C1 segment of cervical spinal cord (tissue), 14 donors: ENCODE measurements around the gene HAPLN3.

Experiments used
- DNase-seq, 14 donors: peaks; one replicate each; lab custom pipeline; 2025; lab: John Stamatoyannopoulos, UW

Gene HAPLN3

DNA sequence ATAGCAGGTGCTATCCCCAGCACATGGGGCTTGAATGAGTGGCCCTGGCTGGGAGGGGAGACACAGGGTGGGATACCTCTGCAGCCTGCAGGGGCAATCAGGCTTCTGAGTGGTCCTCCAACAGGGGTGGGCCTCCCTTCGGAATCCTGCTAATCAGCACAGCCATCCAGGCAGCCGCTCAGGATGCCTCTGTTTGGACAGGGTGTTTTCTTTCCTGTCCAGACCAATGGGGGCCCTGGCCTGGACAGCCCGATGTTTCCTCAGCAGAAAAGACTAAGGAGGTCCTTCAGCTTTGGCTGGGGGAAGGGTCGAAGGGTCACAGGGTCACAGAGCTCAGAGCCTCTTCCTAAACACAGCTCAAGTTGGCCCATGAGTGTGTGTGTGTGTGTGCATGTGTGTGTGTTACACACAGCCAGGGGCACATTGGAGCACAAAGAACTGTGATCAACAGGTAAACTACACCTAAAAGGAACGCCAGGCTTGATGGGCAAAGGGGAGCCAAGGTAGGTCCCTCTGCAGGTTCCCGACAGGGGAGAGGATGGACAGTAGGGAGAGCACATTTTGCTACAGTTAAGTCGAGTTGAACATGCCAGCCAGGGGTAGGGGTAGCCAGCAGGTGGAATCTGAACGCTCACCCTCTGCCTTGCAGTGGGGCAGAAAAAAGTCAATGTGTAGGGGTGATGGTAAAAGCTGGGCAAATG is 1.1 kb upstream of the HAPLN3 start:
- DNase-seq = no peak

DNA sequence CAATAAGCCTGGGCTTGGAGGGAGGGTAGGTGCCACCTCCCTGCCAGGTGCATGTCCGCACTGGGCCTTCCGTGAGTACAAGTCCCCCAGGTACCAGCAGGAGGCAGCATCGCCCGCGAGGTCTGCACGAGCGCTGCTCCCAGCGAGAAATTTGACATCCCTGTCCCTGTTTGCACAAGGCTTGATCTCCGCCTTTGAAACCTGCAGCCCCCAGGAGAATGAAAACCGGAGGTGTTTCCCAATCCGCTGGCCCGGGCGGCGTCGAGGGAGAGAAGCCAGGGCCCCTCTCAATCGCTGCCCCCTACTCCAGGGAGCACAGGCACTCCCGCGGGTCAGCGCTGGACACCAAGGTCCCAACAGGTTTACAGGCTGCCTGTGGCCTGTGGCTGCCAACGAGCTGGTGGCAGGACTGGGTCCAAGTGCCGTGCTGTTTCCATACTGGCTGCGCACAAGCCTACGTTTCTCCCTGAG is 961 bp downstream of the HAPLN3 start:
- DNase-seq = no peak

DNA sequence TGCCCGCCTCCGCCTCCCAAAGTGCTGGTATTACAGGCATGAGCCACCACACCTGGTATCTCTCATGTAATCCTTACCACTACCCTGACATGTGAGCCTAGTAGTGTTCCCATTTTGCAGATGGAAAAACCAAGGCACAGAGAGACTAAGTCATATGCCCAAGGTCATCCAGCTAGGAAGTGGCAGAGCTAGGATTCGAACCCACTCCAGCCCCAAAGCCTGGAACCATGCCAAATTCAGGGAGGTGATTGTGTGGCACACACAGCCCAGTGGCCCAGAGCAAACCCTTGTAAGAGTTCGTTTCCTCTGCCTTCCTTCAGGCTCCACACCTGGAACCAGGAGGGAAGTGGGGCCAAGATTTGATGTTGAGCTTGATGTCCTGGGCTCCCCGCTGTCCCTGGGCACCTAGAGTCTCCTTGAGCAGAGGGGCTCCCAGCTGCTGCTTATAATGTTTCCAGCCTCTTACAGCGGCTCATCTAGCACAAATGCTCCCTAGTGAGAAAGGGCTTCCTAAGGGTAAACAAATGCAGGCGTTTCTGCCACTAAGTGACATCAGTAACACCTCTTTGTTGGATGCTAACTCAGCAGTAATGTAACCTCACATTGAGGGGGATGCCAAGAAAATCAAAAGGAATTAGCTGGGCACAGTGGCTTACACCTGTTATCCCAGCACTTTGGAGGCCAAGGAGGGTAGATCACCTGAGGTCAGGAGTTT is 3.6 kb downstream of the HAPLN3 start:
- DNase-seq = no peak

DNA sequence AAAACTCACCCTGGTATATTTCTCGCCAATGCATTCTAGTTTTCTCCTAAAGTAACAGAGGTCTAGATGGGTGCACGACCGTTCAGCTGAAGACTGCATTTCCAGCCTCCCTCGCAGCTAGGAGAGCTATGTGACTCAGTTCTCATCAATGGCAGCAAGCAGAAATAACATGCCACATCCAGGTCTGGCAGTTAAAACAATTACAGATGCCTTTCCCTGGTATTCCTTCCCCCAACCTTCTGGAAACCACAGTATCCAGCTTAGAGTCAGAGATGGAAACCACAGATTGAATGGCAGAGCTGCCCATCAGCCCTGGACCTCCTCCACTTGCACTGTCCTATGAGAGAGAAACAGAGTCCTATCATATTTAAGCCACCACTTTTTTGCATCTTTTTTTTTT is 4.8 kb downstream of the HAPLN3 start:
- DNase-seq = no peak

DNA sequence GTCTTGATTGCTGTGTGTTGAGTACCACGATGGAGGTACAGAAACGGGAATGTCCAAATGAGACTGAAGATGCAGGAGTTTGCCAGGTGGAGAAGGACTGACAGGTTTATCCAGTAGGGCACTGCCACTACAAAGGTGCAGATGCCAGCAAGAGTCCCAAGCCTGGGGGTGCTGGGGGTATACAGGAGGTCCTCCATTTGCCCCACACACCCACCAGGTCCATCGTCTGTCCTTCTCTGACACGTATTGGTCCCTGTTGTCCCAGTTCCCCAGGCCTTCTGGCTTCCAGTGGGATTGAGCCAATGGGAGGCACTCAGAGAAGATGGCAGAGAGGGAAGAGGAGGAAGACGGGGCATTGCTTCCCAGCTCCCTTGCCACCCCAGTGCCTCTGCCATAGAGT is 6.6 kb downstream of the HAPLN3 start:
- no peak for DNase-seq

DNA sequence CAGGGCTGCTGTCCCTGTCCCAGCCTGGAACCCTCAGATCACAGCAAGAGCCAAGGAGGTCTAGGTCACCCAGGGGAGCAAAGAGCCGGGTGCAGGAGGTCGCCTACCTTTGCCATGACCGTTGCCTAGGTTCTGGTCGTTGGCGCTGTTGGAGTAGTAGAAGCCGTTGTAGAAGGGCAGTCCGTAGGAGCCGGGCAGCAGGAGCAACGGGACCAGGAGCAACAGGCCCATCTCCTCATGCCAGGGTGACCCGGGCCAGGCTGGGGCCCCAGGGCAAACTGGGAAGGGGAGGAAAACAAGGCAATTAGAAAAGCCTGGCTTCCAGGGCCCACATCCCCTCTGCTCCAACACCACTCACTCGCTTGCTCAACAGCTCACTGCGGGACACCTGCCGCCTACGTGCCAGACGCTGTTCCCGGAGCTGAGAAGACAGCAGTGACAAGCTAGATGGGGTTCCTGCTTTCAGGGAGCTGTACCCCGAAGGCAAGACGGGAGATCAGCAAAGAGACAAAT is 8.2 kb downstream of the HAPLN3 start:
- DNase-seq = no peak

DNA sequence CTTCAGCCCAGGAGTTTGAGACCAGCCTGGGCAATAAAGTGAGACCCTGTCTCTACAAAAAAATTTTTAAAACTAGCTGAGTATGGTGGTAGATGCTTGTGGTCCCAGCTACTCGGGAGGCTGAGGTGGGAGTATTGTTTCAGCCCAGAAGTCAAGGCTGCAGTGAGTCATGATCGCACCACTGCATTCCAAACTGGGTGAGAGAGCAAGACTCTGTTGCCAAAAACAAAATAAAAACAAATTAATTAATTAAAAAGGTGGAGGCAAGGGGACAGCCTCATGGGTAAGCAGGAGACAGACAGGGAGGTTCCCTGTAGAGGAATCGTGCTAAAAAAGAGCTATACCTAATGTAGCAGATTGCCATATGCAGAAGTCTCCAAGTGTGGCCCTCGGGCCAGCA is 12.6 kb downstream of the HAPLN3 start:
- no peak for DNase-seq

DNA sequence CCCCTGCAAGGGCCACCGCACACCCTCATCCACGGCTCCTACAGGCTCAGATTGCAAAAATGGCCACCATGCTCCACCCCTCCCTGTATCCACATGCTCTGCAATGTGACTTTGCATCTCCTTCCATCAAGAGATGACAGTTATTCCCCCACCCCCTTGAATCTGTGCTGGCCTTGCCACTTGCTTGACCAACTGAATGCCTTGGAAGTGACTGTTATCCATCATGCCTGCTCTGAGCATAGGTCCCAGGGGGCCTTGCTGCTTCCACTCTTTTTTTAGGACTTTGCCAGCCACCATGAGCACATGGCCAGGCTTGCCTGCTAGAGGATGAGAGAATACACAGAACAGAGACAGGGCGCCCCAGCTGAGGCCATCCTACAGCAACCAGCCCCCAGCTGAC is 13.6 kb downstream of the HAPLN3 start:
- no peak for DNase-seq

DNA sequence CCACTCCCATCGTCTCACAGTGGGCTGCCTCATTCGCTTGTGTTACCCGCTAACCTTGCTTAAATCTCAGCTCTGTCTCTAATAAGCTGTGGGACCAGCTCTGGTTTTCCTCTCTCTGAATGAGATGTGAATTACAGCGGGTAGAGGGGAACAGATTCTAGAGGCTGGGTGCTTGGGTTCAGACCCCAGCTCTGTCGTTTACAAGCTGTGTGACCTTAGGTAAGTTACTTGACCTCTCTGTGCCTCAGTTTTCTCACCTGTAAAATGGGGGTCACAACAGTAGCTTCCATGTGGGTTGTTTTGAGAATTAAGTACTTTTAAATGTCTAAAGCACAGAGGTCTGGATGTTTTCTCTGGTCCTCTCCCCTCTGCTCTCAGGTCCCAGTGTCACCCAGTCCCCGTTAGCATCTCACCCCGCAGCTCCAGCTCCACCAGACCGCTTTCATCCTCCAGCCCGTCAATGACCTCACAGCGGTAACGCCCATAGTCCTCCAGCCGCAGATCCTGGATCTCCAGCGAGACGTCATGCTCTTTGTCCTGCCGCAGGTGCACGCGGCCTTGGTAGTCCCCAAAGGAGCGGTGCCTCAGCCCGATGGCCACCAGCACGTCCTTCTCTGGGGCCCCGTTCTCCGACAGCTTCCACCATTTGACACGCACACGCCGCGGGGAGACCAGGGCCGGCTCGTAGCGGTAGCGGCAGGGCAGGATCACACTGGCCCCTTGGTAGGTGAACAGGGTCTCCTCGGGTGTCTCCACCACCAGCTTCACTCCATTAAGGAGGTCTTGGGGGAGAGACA is 14.2 kb downstream of the HAPLN3 start:
- DNase-seq = no peak

DNA sequence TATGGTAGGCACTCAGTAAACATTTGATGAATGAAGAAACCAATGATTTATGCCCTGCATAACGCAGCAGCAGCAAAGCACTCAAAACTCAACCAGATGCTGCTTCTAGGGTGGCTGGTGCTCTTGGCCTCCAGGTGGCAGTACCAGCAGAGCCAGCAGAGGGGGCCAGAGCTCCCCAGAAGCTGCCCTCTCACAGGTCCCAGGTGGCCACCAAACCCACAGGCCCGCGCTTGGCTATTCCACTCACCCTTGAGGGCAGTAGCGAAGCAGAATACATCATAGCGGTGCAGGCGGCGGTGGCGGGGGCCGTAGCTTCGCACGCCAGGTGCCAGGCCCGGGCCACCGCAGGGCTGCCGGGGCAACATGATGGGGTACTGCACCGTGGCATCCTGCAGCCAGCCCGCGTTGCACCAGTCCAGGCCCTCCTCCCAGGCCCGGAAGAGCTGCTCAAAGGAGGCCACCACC is 16.6 kb downstream of the HAPLN3 start:
- DNase-seq = no peak

DNA sequence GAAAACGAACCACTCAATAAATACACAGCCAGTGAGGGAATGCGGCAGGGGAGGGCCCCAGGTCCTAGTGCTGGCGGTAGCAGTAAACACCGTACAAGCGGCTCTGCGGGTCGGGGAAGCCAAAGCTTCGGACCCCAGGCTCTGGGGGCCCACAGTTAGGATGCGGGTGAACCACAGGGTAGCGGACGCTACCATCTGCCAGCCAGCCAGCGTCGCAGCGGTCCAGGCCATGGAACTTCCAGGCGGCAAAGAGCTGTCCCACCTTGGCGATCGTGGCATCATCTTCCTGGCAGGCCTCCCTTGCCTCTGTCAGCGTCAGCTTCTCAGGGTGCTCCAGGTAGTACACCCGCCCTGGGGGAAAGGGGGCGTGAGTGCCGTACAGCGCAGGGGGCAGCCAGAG is 17.4 kb downstream of the HAPLN3 start:
- DNase-seq = no peak

DNA sequence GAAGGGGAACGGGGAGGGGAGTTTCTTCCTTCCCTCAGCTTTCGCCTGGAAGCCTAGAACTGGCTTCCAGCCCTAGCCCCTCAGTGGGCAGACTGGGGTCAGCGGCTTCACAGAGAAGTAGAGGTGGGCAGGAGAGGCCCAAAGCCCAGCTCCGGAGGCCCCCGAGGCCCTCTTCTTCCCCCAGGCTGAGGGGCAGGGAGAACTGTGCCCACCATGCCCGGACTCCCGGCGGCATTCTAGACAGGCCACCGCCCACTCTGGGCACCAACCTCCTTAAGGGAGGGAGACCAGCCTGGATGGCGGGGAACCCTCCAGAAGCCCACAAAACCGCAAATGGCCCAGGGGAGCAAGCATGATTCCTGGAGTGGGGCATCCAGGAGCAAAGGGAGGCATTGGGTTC is 17.9 kb downstream of the HAPLN3 start:
- DNase-seq = no peak

DNA sequence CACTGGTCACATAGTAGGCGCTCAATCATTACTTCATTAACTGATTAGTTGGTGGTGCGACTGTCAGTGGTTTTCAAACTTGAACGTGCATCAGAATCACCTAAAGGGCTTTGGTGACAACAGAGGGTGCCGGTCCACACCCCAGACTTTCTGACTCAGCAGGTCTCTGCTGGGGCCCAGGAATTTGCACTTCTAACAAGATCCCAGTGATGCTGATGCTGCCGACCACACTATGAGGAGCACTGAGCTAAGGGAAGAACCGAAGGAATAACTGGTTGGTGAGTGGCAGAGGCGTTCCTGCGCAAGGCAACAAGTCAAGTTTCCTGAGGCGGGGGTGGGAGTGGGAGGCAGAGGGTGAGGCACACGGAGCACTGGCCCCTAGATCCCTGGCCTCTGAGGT is 18.8 kb downstream of the HAPLN3 start:
- DNase-seq = no peak

DNA sequence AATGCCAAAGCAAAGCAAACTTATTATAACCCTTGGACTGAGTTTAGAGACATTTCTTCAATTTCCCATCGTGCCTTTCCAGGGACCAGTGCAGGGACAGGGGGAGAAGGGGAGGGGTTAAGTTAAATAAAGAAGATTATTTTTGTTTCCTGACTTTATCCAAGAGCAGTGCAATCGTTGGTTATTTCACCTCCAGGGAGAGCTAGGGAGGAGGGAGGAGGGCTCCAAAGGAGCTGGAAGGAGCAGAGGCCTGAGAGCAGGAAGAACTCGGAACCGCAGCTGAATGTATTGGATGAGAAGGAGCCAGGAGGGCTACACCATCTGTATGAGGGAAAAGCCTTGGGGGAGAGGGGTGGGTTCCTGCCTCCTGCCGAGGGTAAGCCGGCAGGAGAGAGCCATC is 20.7 kb downstream of the HAPLN3 start:
- DNase-seq = no peak

DNA sequence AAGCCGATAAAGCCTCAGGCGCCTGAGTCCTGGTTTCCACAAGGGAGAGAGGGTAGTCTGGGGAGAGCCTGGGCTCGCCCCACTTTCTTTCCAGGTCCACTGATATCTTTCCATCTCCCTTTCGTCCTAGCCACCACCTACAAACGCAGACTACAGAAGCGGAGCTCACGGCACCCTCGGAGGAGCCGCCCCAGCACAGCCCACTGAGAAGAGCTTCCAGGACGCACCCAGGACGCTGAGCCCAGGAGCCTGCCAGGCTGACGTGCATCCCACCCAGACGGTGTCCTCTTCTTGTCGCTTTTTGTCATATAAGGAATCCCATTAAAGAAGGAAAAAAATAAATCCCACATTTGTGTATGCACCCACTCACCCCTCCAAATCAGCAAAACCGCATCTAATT is 21.1 kb downstream of the HAPLN3 start:
- no peak for DNase-seq

DNA sequence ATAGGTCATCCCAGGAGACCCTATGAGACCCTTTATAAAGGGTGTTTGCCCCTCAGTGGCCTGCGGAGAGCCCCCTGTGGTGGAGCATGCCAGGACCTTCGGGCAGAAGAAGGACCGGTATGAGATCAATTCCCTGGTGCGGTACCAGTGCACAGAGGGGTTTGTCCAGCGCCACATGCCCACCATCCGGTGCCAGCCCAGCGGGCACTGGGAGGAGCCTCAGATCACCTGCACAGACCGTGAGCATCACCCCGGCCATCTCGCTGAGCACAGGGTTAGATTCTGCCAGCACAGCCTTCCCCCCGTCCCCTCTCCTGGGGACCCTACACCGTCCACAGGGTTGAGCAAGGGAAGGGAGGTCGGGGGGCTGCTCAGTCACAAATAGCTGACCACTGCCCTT is 21.6 kb downstream of the HAPLN3 start:
- DNase-seq = no peak

DNA sequence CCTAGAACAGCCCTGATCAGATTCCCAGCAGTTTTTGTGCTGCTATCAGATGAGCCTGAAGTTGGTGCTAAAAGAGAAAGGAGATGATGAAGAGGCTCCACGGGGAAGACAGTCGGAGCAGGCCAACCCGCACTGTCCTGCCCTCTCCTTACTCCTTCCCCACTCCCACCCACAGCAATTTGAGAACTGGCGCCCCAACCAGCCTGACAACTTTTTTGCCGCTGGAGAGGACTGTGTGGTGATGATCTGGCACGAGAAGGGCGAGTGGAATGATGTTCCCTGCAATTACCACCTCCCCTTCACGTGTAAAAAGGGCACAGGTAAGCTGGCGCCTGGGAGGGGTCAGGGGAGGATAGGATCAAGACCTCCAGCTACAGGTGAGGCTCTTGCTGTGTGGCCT is 22.6 kb downstream of the HAPLN3 start:
- DNase-seq = no peak

DNA sequence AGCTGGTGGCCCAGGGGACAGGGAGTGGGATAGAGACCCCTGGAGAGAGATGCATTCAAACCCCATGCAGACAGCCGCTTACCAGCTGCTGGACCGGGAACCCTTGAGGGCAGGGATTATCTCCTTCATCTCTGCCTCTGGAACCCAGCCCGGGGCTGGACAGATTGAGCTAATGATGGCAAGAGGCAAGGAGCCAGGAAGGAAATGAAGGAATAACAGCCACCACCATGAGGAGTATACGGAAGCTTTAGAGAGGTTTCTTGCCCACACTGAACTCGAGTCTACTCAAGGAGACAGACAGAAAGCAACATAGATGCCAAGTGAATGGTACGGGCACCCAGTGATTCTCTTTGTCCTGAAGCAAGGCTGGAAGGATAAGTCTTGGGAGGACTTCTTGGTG is 23.2 kb downstream of the HAPLN3 start:
- no peak for DNase-seq

DNA sequence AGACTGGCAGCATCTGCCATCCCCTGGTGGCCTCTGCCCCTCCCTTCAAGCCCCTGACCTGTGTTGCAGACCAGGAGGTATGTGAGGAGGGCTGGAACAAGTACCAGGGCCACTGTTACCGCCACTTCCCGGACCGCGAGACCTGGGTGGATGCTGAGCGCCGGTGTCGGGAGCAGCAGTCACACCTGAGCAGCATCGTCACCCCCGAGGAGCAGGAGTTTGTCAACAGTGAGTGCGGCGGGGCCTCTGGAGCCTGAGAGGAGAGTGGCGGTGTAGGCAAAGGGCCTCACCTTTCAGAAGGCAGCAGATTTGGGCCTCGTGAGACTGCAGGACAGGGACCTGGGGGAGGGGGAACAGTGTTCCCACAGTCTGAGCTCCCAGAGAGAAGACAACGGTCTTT is 24.0 kb downstream of the HAPLN3 start:
- no peak for DNase-seq

DNA sequence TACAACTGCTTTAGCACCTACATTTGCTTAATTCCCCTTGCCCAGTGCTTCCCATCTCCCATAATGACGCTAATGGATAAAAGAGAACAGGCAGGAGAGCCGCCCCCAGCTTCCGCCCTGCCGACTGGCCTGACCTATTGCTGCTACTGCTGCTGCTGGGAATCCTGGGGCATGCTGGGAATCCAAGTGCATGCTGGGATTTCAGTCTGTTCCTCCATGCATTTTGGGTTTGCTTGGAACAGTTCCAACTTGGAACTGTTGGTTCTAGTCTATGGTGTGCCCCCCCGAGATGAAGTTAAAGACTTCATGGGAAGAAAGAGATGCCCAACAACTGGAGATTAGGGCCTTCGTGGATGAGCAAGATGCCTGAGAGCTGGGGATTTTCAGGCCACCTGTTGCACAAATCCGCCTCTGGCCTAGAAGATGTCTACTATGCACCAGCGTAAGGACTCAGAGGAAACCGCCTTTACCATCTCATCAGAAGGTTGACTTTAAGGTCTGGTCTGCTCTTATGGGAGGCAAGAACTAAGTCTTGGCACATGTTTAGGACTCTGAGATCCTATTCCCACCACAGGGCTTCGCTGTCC is 29.0 kb downstream of the HAPLN3 start:
- DNase-seq = no peak

DNA sequence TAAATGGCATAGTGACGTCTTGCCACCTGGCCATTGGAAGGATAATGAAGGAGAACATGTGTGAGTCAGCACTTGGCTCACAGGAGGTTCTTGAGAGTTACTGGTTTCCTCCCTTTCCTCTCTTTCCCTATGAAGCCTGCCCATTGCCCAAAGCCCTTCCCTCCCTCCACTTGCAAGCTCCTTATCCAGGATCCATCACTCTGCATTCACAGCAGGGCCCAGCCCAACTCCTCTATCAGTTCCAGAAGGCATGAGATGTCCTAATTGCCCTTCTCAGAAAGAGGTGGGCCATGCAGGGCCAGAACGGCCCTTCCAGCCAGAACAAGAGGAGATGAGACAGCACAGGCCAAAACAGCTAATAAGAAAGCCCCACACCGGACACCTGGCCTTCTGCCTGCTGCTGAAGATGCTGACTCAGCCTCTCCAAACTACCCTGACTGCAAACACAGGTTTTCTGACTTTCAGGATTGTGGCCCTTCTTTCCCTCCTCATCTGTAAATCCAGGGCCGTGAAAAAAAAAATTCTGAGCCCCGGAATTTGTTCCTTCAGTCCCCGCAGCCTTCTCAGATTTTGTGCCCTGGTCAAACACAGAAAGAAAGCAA is 29.7 kb downstream of the HAPLN3 start:
- DNase-seq = no peak
